Measurements from ENCODE around the gene SLC1A7. TPM values are rescaled to one million over a fixed set of nuclear protein-coding genes. Genes with fewer than 3 reads are reported as not detected.

The SLC1A7 gene
- total and polyA plus RNA-seq, 2 of the 13 experiments (the other 11 are each of a cell fraction or from before 2014, with no cell fraction given) = 0.04 to 2.0 TPM

DNA sequence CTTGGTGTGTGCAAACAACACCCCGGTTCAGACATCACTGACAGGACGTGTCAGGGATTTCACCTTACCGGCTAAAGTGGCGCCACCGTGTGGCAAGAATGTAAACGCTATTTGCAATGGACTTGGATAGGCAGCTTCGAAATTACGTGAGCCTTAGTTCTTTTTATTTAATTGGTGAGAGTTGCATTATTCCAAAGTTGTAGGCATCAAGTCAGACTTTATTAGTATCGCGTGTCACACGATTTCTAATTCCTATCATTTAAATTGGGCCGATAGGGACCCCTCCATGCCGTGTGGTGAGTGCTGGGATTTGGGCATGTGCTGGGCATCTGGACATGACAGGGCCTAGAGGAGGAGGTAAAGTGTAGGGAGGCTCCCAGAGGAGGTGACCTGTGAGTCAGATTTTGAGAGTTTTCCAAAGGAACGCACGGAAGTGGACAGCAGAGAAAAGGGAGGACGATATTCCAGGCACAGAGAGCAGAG lies 39.7 kb upstream of the SLC1A7 start (continued):
- TF ChIP-seq KDM3A (CRISPR knock-in tag; IDR thresholded peaks at IDR 0.05; ENCODE audit: low read depth) (0 out of 2 replicates have a peak, but pooled peaks have one; percentile 35), NFAT5 (CRISPR knock-in tag; IDR thresholded peaks at IDR 0.05) (0 out of 2 replicates have a peak, but pooled peaks have one; percentile 47), ZSCAN31 (CRISPR knock-in tag; IDR thresholded peaks at IDR 0.05; ENCODE audit: low read depth) (peak; percentile 58; the same call in 1 of the 2 replicates), NCOA1 (CRISPR knock-in tag; IDR thresholded peaks at IDR 0.05) (no peak), PRDM15 (CRISPR knock-in tag; IDR thresholded peaks at IDR 0.05) (0 out of 2 replicates have a peak, but pooled peaks have one; percentile 39), PPARG (CRISPR knock-in tag; conservative IDR thresholded peaks at IDR 0.05) (peak; percentile 58; the same call in 1 of the 2 replicates), ZNF513 (CRISPR knock-in tag; conservative IDR thresholded peaks at IDR 0.05) (no peak), ZBTB8A (CRISPR knock-in tag; IDR thresholded peaks at IDR 0.05; ENCODE audit: borderline replicate concordance, low read depth) (peak; percentile 61; the same call in 1 of the 2 replicates), ASH2L (IDR thresholded peaks at IDR 0.05; ENCODE audit: insufficient read length, low read depth, low read length) (peak; percentile 16), KLF16 (CRISPR knock-in tag; IDR thresholded peaks at IDR 0.05) (peak in 1 of 2 experiments; percentile 34; a peak in 1 of 4 replicates), ZNF615 (CRISPR knock-in tag; IDR thresholded peaks at IDR 0.05; ENCODE audit: borderline replicate concordance) (no peak), MED1 (CRISPR knock-in tag; IDR thresholded peaks at IDR 0.05) (peak; percentile 48; the same call in 1 of the 2 replicates)

All from HepG2 (cell line).